Uterus (tissue), 2 donors: ENCODE measurements around the gene CNTNAP4.

Experiments
- CTCF ChIP-seq, 4 experiments: fragments of 200-600 bp in 2 of 4; fragments of 450-650 bp in 2 of 4; sonication (generic) in 2 of 4; IDR thresholded peaks; one replicate each; pipeline ENCODE4 v1.5.1; 2016 to 2019; ENCODE audit warnings: antibody characterized with exemption in 4 of 4, mild to moderate bottlenecking in 2 of 4, moderate library complexity in 1 of 4
- POLR2A ChIP-seq, 2 donors: fragments of 450-650 bp; IDR thresholded peaks; one replicate each; pipeline ENCODE4 v1.6.1; 2016; ENCODE audit warnings: antibody characterized with exemption in 2 of 2, mild to moderate bottlenecking in 1 of 2, moderate library complexity in 1 of 2

DNA sequence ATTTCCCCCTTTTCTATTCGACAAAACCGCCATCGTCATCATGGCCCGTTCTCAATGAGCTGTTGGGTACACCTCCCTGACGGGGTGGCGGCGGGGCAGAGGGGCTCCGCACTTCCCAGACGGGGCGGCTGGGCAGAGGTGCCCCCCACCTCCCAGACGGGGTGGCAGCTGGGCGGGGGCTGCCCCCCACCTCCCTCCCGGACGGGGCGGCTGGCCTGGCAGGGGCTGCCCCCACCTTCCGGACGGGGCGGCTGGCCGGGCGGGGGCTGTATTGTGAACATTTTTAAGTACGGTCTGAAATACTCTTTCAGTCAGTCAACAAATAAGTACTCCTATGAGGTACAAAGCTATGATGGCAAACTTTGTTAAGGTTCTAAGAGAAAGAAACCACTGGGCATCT lies 222.8 kb downstream of the CNTNAP4 start:
- TF ChIP-seq CTCF (IDR thresholded peaks at IDR 0.05) (no peak), POLR2A (IDR thresholded peaks at IDR 0.05) (no peak)
